ENCODE results near the gene IL32.
A peak's percentile ranks its signal among the peaks of the same experiment; 100 is the strongest.
"Not testable (repeated sequence)": the region's sequence is repeated elsewhere in the genome, so short reads cannot be mapped to it uniquely, and the experiment has no call there.

IL32 gene

DNA sequence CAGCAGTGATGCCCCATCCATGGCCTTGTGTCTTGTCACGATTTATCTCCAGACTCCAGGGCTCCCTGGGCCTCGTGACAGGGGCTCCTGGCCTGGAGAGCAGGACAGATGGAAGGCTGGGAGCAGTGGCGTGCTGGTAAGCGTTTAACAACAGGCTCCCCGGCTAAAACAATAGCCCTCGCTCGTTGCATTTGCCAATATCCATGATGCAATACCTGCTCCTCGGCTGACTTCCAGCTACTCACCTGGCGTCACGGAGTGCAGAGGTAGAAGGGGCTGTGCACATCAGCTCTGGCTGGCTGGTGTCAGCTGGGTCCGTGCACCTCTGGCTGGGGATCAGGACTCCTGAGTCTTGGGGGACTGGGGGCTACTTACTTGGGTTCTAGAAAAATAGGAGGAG, 27.2 kb upstream of the IL32 start:
- H3K27me3 Mint-ChIP-seq, result peaks cover 29% of the 10 kb centered on the region
- no peak overlapping the region for H3K27ac Mint-ChIP-seq
- no peaks in the 10 kb centered on the region for H3K9me3 Mint-ChIP-seq (ENCODE audit: low read depth)
- H3K36me3 Mint-ChIP-seq, result no peaks in the 10 kb centered on the region
- no peak overlapping the region for H3K4me3 Mint-ChIP-seq
- peaks cover 7% of the 10 kb centered on the region for H3K4me1 Mint-ChIP-seq (ENCODE audit: low read depth)

DNA sequence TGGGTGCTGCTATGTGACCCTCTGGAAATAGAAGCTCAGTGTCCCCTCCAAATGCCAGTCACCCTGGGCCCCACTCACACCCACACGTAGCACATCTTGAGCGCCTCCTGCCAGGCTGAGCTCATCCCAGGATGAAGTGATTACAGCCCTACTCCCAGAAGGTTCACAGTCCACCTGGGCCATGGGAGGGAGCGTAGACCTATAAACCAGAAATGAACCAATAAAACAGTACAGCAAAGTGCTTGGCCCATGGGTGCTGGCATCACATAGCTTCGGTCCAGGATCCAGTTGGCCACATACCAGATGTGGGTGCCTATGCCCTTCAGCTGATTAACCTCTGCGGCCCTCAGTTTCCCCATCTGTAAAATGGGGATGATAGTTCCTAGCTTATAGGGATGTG, 26.5 kb upstream of the IL32 start:
- peaks cover 27% of the 10 kb centered on the region for H3K27me3 Mint-ChIP-seq
- H3K27ac Mint-ChIP-seq, result no peak overlapping the region
- peaks cover 7% of the 10 kb centered on the region for H3K4me1 Mint-ChIP-seq (ENCODE audit: low read depth)
- no peaks in the 10 kb centered on the region for H3K9me3 Mint-ChIP-seq (ENCODE audit: low read depth)
- H3K4me3 Mint-ChIP-seq, result no peak overlapping the region
- no peaks in the 10 kb centered on the region for H3K36me3 Mint-ChIP-seq

DNA sequence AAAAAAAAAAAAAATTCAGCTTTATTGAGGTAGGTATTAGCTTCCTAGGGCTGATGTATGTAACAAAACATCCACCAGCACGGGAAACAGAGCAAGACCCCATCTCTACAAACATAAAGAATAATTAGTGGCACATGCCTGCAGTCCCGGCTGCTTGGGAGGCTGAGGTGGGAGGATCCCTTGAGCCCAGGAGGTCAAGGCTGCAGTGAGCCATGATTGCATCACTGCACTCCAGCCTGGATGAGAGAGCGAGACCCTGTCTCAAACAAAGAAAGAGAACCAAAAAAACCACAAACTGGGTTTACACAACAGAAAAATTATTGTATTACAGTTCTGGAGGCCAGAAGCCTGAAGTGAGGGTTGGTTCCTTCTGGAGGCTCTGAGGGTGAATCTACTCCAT, 23.1 kb upstream of the IL32 start:
- H3K36me3 Mint-ChIP-seq, result no peaks in the 10 kb centered on the region
- H3K4me1 Mint-ChIP-seq (ENCODE audit: low read depth), result peaks cover 12% of the 10 kb centered on the region
- H3K9me3 Mint-ChIP-seq (ENCODE audit: low read depth), result no peaks in the 10 kb centered on the region
- H3K27ac Mint-ChIP-seq, result no peak overlapping the region
- H3K27me3 Mint-ChIP-seq, result peaks cover 21% of the 10 kb centered on the region
- no peak overlapping the region for H3K4me3 Mint-ChIP-seq

GRCh38 chr16:3044708-3045107, 20.7 kb upstream of the IL32 start:
- Mint-ChIP-seq H3K36me3 (no peaks in the 10 kb centered on the region), H3K4me1 (ENCODE audit: low read depth) (peaks cover 17% of the 10 kb centered on the region), H3K27ac (no peak overlapping the region), H3K27me3 (peaks cover 14% of the 10 kb centered on the region), H3K4me3 (peak overlapping the region; percentile 80), H3K9me3 (ENCODE audit: low read depth) (no peaks in the 10 kb centered on the region)

DNA sequence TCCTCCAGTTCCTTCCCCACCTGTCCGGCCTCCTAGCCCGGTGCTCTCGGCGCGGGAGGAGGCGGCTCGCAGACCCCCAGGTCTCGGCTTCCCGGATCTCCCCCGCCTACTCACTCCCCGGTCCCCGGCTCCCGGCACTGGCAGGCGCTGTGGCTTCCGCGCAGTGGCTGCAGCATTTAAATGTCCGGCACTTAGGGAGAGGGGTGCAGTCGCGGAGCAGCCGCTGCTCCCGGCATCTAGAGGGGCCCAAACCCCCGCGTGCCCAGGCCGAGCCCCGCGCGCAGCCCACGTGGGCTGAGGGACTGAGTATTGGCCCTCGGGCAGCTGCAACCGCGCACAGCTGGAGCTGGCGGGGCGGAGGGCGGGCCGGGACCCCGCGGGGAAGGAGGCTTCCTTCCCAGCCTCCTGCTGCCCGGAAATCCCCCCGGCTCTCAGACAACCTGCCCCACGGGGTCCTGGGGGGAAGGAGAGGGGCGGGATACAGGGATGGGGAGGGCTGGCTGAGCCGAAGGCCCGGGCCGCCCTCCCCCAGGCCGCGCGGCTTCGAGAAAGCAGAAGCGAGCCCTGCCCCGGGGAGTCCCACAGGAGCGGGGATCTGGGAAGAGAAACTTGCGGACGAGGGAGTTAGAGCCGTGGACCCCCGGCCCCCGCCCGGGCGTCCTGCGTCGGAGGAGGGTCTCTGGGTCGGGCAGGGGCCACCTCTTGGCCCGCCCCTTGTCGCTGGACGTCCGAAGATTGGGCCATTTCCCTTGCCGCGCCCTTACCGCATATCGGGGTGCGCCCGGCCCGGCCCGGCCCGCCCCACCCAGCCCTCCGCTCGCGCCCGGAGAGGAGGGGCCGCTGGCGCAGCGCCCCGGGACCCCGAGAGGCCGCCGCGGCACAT, 19.4 kb upstream of the IL32 start, which contains the start of gene MMP25:
TSS of gene MMP25 (plus strand) at position 804 of the 883 bp plus-strand sequence. CDS start 357 bp downstream, outside the sequence.
- peak within 1 kb of the TSS; percentile 80 for H3K4me3 Mint-ChIP-seq
- H3K27me3 Mint-ChIP-seq, result peaks cover 10% of the 10 kb centered on the region
- H3K9me3 Mint-ChIP-seq (ENCODE audit: low read depth), result no peaks in the 10 kb centered on the region
- peaks cover 20% of the 10 kb centered on the region for H3K4me1 Mint-ChIP-seq (ENCODE audit: low read depth)
- no peak within 1 kb of the TSS for H3K27ac Mint-ChIP-seq
- H3K36me3 Mint-ChIP-seq, result no peaks in the 10 kb centered on the region

DNA sequence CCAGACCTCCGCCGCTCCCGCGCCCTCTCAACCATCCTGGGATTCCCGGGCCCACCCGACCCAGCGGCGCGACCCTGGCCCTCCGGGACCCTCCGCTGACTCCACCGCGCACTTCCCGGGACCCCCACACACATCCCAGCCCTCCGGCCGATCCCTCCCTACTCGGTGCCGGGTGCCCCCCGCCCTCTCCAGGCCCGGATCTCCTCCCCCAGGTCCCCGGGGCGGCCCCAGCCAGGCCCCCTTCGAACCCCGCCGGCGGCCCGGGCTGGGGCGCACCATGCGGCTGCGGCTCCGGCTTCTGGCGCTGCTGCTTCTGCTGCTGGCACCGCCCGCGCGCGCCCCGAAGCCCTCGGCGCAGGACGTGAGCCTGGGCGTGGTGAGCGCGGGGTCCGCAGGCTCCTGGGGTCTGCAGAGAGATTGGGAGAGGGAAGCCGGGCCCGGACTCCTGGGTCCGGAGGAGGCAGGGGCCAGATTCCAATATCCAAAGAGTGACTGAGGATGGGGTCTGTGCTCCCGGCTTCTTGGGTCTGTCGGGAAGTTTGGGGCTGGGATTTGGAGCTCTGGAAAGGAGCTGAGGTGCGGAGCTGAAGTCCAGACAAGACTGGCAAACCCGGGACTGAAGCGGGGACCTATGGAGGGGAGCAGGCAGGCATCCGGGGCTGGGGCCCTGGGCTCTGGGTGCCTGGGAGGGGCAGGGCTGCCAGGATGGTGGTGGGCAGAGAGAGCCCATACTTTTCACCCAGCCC, 18.6 kb upstream of the IL32 start:
- Mint-ChIP-seq H3K4me3 (no peak overlapping the region), H3K27ac (no peak overlapping the region), H3K27me3 (peaks cover 10% of the 10 kb centered on the region), H3K36me3 (no peaks in the 10 kb centered on the region), H3K9me3 (ENCODE audit: low read depth) (no peaks in the 10 kb centered on the region), H3K4me1 (ENCODE audit: low read depth) (peaks cover 20% of the 10 kb centered on the region)

- peaks cover 10% of the 10 kb centered on the region for H3K27me3 Mint-ChIP-seq
- no peak overlapping the region for H3K4me3 Mint-ChIP-seq
- peaks cover 23% of the 10 kb centered on the region for H3K4me1 Mint-ChIP-seq (ENCODE audit: low read depth)
- no peaks in the 10 kb centered on the region for H3K9me3 Mint-ChIP-seq (ENCODE audit: low read depth)
- H3K36me3 Mint-ChIP-seq, result no peaks in the 10 kb centered on the region
- no peak overlapping the region for H3K27ac Mint-ChIP-seq
Measured at GRCh38 chr16:3047387-3047720, 18.1 kb upstream of the IL32 start.

- Mint-ChIP-seq H3K4me1 (ENCODE audit: low read depth) (peaks cover 28% of the 10 kb centered on the region), H3K9me3 (ENCODE audit: low read depth) (no peaks in the 10 kb centered on the region), H3K27ac (no peak overlapping the region), H3K4me3 (no peak overlapping the region), H3K27me3 (peaks cover 2% of the 10 kb centered on the region), H3K36me3 (peaks cover 2% of the 10 kb centered on the region)
Measured at GRCh38 chr16:3049921-3050481, 15.4 kb upstream of the IL32 start.

DNA sequence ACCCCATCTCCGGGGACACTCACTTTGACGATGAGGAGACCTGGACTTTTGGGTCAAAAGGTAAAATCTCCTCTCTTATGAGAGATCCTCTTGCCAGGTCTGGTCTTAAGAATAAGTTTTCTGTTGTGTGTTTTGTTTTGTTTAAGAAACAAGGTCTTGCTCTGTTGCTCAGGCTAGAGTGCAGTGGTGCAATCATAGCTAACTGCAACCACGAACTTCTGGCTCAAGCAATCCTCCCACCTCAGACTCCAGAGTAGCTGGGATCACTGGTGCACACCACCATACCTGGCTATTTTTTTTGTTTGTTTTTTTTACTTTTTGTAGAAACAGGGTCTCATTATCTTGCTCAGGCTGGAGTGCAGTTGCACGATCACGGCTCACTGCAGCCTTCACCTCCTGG, 15.0 kb upstream of the IL32 start:
- no peak overlapping the region for H3K27ac Mint-ChIP-seq
- no peaks in the 10 kb centered on the region for H3K9me3 Mint-ChIP-seq (ENCODE audit: low read depth)
- H3K27me3 Mint-ChIP-seq, result no peaks in the 10 kb centered on the region
- H3K36me3 Mint-ChIP-seq, result peaks cover 2% of the 10 kb centered on the region
- peaks cover 29% of the 10 kb centered on the region for H3K4me1 Mint-ChIP-seq (ENCODE audit: low read depth)
- H3K4me3 Mint-ChIP-seq, result no peak overlapping the region

- no peaks in the 10 kb centered on the region for H3K27me3 Mint-ChIP-seq
- H3K4me1 Mint-ChIP-seq (ENCODE audit: low read depth), result peaks cover 32% of the 10 kb centered on the region
- peaks cover 2% of the 10 kb centered on the region for H3K36me3 Mint-ChIP-seq
- no peaks in the 10 kb centered on the region for H3K9me3 Mint-ChIP-seq (ENCODE audit: low read depth)
- H3K27ac Mint-ChIP-seq, result no peak overlapping the region
- H3K4me3 Mint-ChIP-seq, result no peak overlapping the region
Measured at GRCh38 chr16:3051009-3051408, 14.4 kb upstream of the IL32 start.

DNA sequence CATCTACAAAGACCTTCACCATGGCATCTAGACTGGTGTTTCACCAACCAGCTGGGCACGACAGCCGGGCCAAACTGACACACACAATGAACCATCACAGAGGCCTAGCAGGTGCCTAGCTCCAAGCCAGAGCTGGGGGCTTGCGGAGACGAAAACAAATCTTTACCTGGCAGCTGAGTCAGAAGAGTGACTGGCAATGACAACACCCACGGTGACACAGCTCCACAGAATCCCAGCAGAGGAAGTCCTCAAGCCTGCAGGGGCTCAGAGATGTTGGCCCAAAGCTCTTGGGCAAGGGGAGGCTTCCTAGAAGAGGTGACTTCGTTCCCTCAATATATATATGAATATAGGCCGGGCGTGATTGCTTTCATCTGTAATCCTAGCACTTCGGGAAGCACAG, 13.9 kb upstream of the IL32 start:
- peaks cover 33% of the 10 kb centered on the region for H3K4me1 Mint-ChIP-seq (ENCODE audit: low read depth)
- peaks cover 2% of the 10 kb centered on the region for H3K36me3 Mint-ChIP-seq
- H3K27ac Mint-ChIP-seq, result no peak overlapping the region
- H3K9me3 Mint-ChIP-seq (ENCODE audit: low read depth), result no peaks in the 10 kb centered on the region
- H3K4me3 Mint-ChIP-seq, result no peak overlapping the region
- no peaks in the 10 kb centered on the region for H3K27me3 Mint-ChIP-seq

GRCh38 chr16:3052571-3053329, 12.7 kb upstream of the IL32 start:
- not testable (repeated sequence) for H3K27me3 Mint-ChIP-seq, H3K27ac Mint-ChIP-seq
- H3K4me1 Mint-ChIP-seq (ENCODE audit: low read depth), result peaks cover 43% of the 10 kb centered on the region

DNA sequence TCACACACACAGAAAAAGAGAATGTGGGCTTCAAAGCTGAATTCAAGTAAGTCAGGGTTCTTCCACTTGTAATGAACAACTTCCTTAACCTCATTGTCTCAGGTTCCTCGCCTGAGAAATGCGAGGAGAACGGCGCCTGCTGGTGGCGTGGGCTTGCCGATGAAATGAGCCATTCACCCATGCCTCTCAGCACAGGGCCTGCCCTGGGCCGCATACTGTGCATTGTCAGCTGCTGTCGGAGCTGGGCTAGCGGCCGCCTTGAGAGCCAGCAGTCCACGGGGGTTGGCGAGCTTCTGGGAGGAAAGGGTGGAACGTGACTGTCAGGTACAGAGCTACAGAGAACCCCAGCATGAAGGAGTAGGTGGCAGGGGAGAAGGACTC, 12.1 kb upstream of the IL32 start:
- not testable (repeated sequence) for H3K36me3 Mint-ChIP-seq; H3K4me3 Mint-ChIP-seq; H3K9me3 Mint-ChIP-seq (ENCODE audit: low read depth); H3K27me3 Mint-ChIP-seq; H3K27ac Mint-ChIP-seq
- H3K4me1 Mint-ChIP-seq (ENCODE audit: low read depth), result peaks cover 41% of the 10 kb centered on the region

More at GRCh38 chr16:3052571-3053329, 12.7 kb upstream of the IL32 start:
- H3K9me3 Mint-ChIP-seq (ENCODE audit: low read depth); H3K36me3 Mint-ChIP-seq; H3K4me3 Mint-ChIP-seq: not testable (repeated sequence)

GRCh38 chr16:3054965-3055733, 10.3 kb upstream of the IL32 start:
- Mint-ChIP-seq H3K36me3 (peaks cover 2% of the 10 kb centered on the region), H3K9me3 (ENCODE audit: low read depth) (no peaks in the 10 kb centered on the region), H3K4me3 (peak overlapping the region; percentile 65), H3K27me3 (no peaks in the 10 kb centered on the region), H3K4me1 (ENCODE audit: low read depth) (peaks cover 47% of the 10 kb centered on the region), H3K27ac (peak overlapping the region; percentile 30)
